H9 (cell line): ENCODE results near the gene TTC7B. TPM values are rescaled to one million over a fixed set of nuclear protein-coding genes. Genes with fewer than 3 reads are reported as not detected.
A peak's percentile ranks its signal among the peaks of the same experiment; 100 is the strongest.

Experiments used
- DNase-seq: peaks from one replicate; pipeline ENCODE4 v3.0.0-alpha.2; 2017
- H2AFZ ChIP-seq: one replicate; pipeline ENCODE4 v1.6.1; 2013; ENCODE audit warnings: mild to moderate bottlenecking, low read length, control low read depth, moderate library complexity
- H2AK5ac ChIP-seq: 2 replicates; pipeline ENCODE4 v1.6.1; 2013; ENCODE audit warnings: low read length, control low read depth, mixed read lengths; ENCODE audit not compliant: insufficient read length
- H2BK120ac ChIP-seq: one replicate; pipeline ENCODE4 v1.6.1; 2013; ENCODE audit warnings: low read depth, mild to moderate bottlenecking, low read length, control low read depth, inconsistent platforms; ENCODE audit not compliant: poor library complexity, severe bottlenecking
- H2BK12ac ChIP-seq: 2 replicates; pipeline ENCODE4 v1.6.1; 2013; ENCODE audit warnings: low read length, control low read depth, mixed read lengths, low read depth; ENCODE audit not compliant: insufficient read length
- H2BK15ac ChIP-seq: 2 replicates; pipeline ENCODE4 v1.6.1; 2013; ENCODE audit warnings: low read depth, low read length, control low read depth
- H2BK20ac ChIP-seq: one replicate; pipeline ENCODE4 v1.6.1; 2013; ENCODE audit warnings: low read depth, mild to moderate bottlenecking, low read length, control low read depth, inconsistent platforms; ENCODE audit not compliant: poor library complexity, severe bottlenecking
- H2BK5ac ChIP-seq: 2 replicates; pipeline ENCODE4 v1.6.1; 2013; ENCODE audit warnings: low read length, control low read depth, mixed read lengths; ENCODE audit not compliant: insufficient read length
- H3K14ac ChIP-seq: 2 replicates; pipeline ENCODE4 v1.6.1; 2013; ENCODE audit warnings: low read length, control low read depth; ENCODE audit not compliant: insufficient read depth
- H3K18ac ChIP-seq: 2 replicates; pipeline ENCODE4 v1.6.1; 2013; ENCODE audit warnings: low read depth, mild to moderate bottlenecking, mixed read lengths, low read length, control low read depth; ENCODE audit not compliant: insufficient read length
- H3K23ac ChIP-seq: 2 replicates; pipeline ENCODE4 v1.6.1; 2013; ENCODE audit warnings: low read length, control low read depth, mixed read lengths, low read depth; ENCODE audit not compliant: insufficient read length
- H3K23me2 ChIP-seq: 2 replicates; pipeline ENCODE4 v1.6.1; 2013; ENCODE audit warnings: low read depth, mild to moderate bottlenecking, mixed read lengths, low read length, control low read depth; ENCODE audit not compliant: insufficient read length, poor library complexity, severe bottlenecking
- H3K27ac ChIP-seq: 2 replicates; pipeline ENCODE4 v1.5.1; 2013; ENCODE audit warnings: low read length, control low read depth, mixed read lengths, low read depth; ENCODE audit not compliant: insufficient read length
- H3K27me3 ChIP-seq: 2 replicates; pipeline ENCODE4 v1.6.1; 2013; ENCODE audit warnings: low read length, control low read depth, inconsistent platforms; ENCODE audit not compliant: insufficient read depth
- H3K4ac ChIP-seq: 2 replicates; pipeline ENCODE4 v1.6.1; 2013; ENCODE audit warnings: low read depth, mild to moderate bottlenecking, control low read depth, inconsistent platforms, low read length, moderate library complexity
- H3K4me1 ChIP-seq: 2 replicates; pipeline ENCODE4 v1.6.1; 2013; ENCODE audit warnings: low read length, control low read depth, inconsistent platforms; ENCODE audit not compliant: insufficient read depth
- H3K4me2 ChIP-seq: 2 replicates; pipeline ENCODE4 v1.6.1; 2013; ENCODE audit warnings: low read length, control low read depth, mixed read lengths; ENCODE audit not compliant: insufficient read length, insufficient read depth
- H3K56ac ChIP-seq: 2 replicates; pipeline ENCODE4 v1.6.1; 2013; ENCODE audit warnings: low read depth, mild to moderate bottlenecking, mixed read lengths, low read length, control low read depth; ENCODE audit not compliant: insufficient read length
- H3K79me1 ChIP-seq: 2 replicates; pipeline ENCODE4 v1.6.1; 2013; ENCODE audit warnings: low read depth, mild to moderate bottlenecking, moderate library complexity, low read length, control low read depth, inconsistent platforms; ENCODE audit not compliant: insufficient read depth, poor library complexity, severe bottlenecking
- H3K79me2 ChIP-seq: 2 replicates; pipeline ENCODE4 v1.6.1; 2013; ENCODE audit warnings: low read length, control low read depth, inconsistent platforms; ENCODE audit not compliant: insufficient read depth
- H3K9ac ChIP-seq: 2 replicates; pipeline ENCODE4 v1.6.1; 2013; ENCODE audit warnings: low read length, control low read depth, mixed read lengths; ENCODE audit not compliant: insufficient read length; ENCODE audit errors: extremely low read depth
- H3K9me3 ChIP-seq: one replicate; pipeline ENCODE4 v1.6.1; 2013; ENCODE audit warnings: low read depth, low read length, inconsistent platforms; ENCODE audit not compliant: control insufficient read depth
- H3T11ph ChIP-seq: one replicate; pipeline ENCODE4 v1.6.1; 2013; ENCODE audit warnings: mild to moderate bottlenecking, low read length, control low read depth, inconsistent platforms
- H4K20me1 ChIP-seq: one replicate; pipeline ENCODE4 v1.6.1; 2013; ENCODE audit not compliant: control insufficient read depth, insufficient read length, insufficient read depth
- H4K5ac ChIP-seq: 2 replicates; pipeline ENCODE4 v1.6.1; 2013; ENCODE audit warnings: low read depth, mild to moderate bottlenecking, mixed read lengths, low read length, control low read depth; ENCODE audit not compliant: insufficient read length
- H4K8ac ChIP-seq: replicated peaks from 2 replicates; pipeline ENCODE4 v1.6.1; 2013; ENCODE audit warnings: low read length, control low read depth, mixed read lengths, low read depth; ENCODE audit not compliant: insufficient read length
- H4K91ac ChIP-seq: 2 replicates; pipeline ENCODE4 v1.6.1; 2013; ENCODE audit warnings: low read depth, mild to moderate bottlenecking, moderate library complexity, mixed read lengths, low read length, control low read depth; ENCODE audit not compliant: insufficient read length
- H3K27ac Mint-ChIP-seq, 3 experiments: 2 replicates in 2 of 3; 3 replicates in 1 of 3; pipeline ENCODE4 v1.8.0; 2020 to 2021; ENCODE audit warnings: mixed read lengths in 3 of 3, mild to moderate bottlenecking in 1 of 3, moderate library complexity in 1 of 3
- H3K27me3 Mint-ChIP-seq: 2 replicates; pipeline ENCODE4 v1.8.0; 2021; ENCODE audit warnings: low read depth, mild to moderate bottlenecking, moderate library complexity, mixed read lengths
- H3K36me3 Mint-ChIP-seq, 3 experiments: 2 replicates in 2 of 3; 3 replicates in 1 of 3; pipeline ENCODE4 v1.8.0; 2020 to 2021; ENCODE audit warnings: low read depth in 3 of 3, mixed read lengths in 3 of 3; ENCODE audit not compliant: insufficient read depth in 1 of 3
- H3K4me1 Mint-ChIP-seq, 2 experiments: 2 replicates each; pipeline ENCODE4 v1.8.0; 2020; ENCODE audit warnings: mixed read lengths in 2 of 2
- H3K4me3 Mint-ChIP-seq, 2 experiments: 2 replicates in 1 of 2; 3 replicates in 1 of 2; pipeline ENCODE4 v1.8.0; 2020 to 2021; ENCODE audit warnings: mild to moderate bottlenecking in 2 of 2, mixed read lengths in 2 of 2, moderate library complexity in 1 of 2
- H3K9me3 Mint-ChIP-seq, 2 experiments: 2 replicates in 1 of 2; 3 replicates in 1 of 2; pipeline ENCODE4 v1.8.0; 2020; ENCODE audit warnings: mild to moderate bottlenecking in 2 of 2, mixed read lengths in 2 of 2, moderate library complexity in 1 of 2
- CTCF ChIP-seq: fragments of 200-600 bp; sonication (generic); conservative IDR thresholded peaks from 3 replicates; pipeline ENCODE4 v1.8.0; 2021; ENCODE audit warnings: antibody characterized with exemption, mild to moderate bottlenecking
- WGBS: extraction: QIAGEN DNeasy Blood & Tissue Kit; methylation state at CpG from one replicate; pipeline ENCODE4 v1.1.7; 2013; ENCODE audit warnings: missing lambda C conversion rate, low lambda C conversion rate, mixed read lengths; ENCODE audit not compliant: insufficient read length; ENCODE audit errors: extremely low coverage; 5-methylcytosine and 5-hydroxymethylcytosine counted together
- total RNA-seq: library from RNA; stranded (reverse); gene quantifications from 2 replicates; pipeline ENCODE4 v1.2.1, GENCODE V29; 2021

The TTC7B gene
- total RNA-seq, 1 experiment from 2014 or later = 33.7 TPM

DNA sequence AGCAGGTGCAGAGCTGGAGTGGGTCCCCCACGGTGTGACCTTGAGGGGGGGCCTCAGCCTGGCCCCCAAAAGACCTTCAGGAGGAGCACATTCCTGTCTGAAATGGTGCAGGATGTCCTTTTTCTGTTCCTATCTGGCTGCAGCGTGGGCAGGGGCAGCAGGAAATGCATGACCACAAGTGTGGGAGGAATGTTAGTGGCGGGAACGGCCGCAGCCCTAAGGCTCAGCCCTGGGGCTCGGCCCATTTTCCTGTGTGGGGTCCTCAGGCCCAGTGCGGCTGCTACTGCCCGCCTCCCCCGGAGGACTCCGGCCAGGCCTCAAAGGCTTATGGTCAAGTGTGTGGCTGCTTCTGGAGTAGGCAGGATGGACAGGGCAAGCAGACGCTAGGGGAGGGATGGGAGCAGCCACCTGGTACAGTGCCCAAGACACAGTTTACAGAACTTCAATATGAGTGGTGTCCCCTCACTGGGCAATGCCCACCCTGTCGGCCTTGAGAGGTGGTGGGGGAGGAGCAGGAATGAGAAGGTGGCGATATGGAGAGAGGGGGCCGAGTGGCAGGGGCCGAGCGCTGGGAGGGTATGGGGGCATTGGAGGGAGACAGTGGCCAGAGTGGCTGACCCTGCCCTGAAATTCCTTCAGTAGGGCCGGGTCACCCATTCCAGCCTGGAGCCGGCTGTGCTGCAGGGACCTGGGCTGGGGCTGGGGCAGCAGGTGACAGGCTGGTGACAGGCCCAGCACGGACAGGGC lies 282.0 kb downstream of the TTC7B start:
- Histone ChIP-seq H2AFZ (no peak overlapping the region), H3K79me1 (no peaks in the 10 kb centered on the region), H2BK120ac (no peak overlapping the region), H2BK15ac (no peak overlapping the region), H2AK5ac (no peak overlapping the region), H4K8ac (no peak overlapping the region), H3K79me2 (no peaks in the 10 kb centered on the region), H3K4me1 (no peaks in the 10 kb centered on the region), H3K4ac (no peak overlapping the region), H3K56ac (no peak overlapping the region), H3K23me2 (no peaks in the 10 kb centered on the region), H2BK5ac (no peak overlapping the region), H4K91ac (no peak overlapping the region), H3K27ac (no peak overlapping the region), H3K9ac (no peak overlapping the region), H4K5ac (no peak overlapping the region), H3T11ph (no peak overlapping the region), H2BK20ac (no peak overlapping the region), H3K9me3 (no peaks in the 10 kb centered on the region), H3K27me3 (no peaks in the 10 kb centered on the region), H3K18ac (no peak overlapping the region), H4K20me1 (no peaks in the 10 kb centered on the region), H3K23ac (no peak overlapping the region), H3K4me2 (no peak overlapping the region), H2BK12ac (no peak overlapping the region), H3K14ac (no peak overlapping the region; the same call in 1 of the 2 replicates)
- peaks cover 16 to 20% of the 10 kb centered on the region in 2 experiments for H3K4me1 Mint-ChIP-seq
- H3K9me3 Mint-ChIP-seq = no peaks in the 10 kb centered on the region
- H3K27me3 Mint-ChIP-seq = no peaks in the 10 kb centered on the region
- H3K4me3 Mint-ChIP-seq = no peak overlapping the region
- peak overlapping the region in 2 of 3 experiments; percentile 57 to 88; a peak in 4 of 7 replicates for H3K27ac Mint-ChIP-seq
- no CpG with 5 or more reads among the region's 19 CpGs for WGBS
- DNase-seq = no peak
- TF ChIP-seq CTCF = no peak
- 0 out of 7 replicates have a peak, but pooled peaks cover 0 to 1% (median 0%) of the 10 kb centered on the region in 3 experiments for H3K36me3 Mint-ChIP-seq
